Activated CD4-positive, alpha-beta T cell treated with anti-CD3 and anti-CD28 coated beads, Interleukin-2, amount 10 ng/mL, durations not matched to agents 24 days and 14 days (primary cell): ENCODE measurements around the gene LRRC55. TPM values are rescaled to one million over a fixed set of nuclear protein-coding genes. Genes with fewer than 3 reads are reported as not detected.

Experiments used
- DNase-seq: peaks from one replicate; pipeline ENCODE4 v3.0.0; 2022
- H3K27ac Mint-ChIP-seq: one replicate; pipeline ENCODE4 v1.8.0; 2022; ENCODE audit warnings: mild to moderate bottlenecking, mixed read lengths
- H3K27me3 Mint-ChIP-seq: one replicate; pipeline ENCODE4 v1.8.0; 2022; ENCODE audit warnings: mixed read lengths
- H3K36me3 Mint-ChIP-seq: one replicate; pipeline ENCODE4 v1.8.0; 2022; ENCODE audit warnings: low read depth, mild to moderate bottlenecking, mixed read lengths
- H3K4me1 Mint-ChIP-seq: one replicate; pipeline ENCODE4 v1.8.0; 2021; ENCODE audit warnings: mixed read lengths
- H3K4me3 Mint-ChIP-seq: one replicate; pipeline ENCODE4 v1.8.0; 2022; ENCODE audit warnings: mild to moderate bottlenecking, moderate library complexity, mixed read lengths
- H3K9me3 Mint-ChIP-seq: one replicate; pipeline ENCODE4 v1.8.0; 2021; ENCODE audit warnings: mixed read lengths
- intact Hi-C: fragments of 100-400 bp; cut with micrococcal nuclease; formaldehyde crosslinking; loops from one replicate; pipeline ENCODE4 v1.15.1; 2023
- total RNA-seq: library from RNA; stranded (reverse); gene quantifications from 2 replicates; pipeline ENCODE4 v1.2.3, GENCODE V29; 2022

The LRRC55 gene
- total RNA-seq, 1 donor from 2014 or later = not detected

DNA sequence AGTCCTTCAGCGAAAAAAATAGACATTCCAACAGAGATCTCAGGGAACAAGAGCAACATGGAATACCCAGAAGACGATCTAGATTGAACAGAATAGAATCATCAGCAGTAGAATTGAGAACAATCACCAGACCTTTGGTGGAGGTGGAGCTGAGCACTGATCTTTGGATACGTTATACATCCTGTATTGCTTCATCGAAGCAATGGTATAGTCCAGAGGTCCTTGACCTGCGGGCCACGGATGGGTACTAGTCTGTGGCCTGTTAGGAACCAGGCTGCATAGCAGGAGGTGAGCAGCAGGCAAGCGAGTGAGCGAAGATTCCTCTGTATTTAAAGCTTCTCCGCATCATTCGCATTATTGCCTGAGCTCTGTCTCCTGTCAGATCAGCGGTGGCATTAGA lies 17.6 kb downstream of the LRRC55 start:
- Mint-ChIP-seq H3K4me1 (no peaks in the 10 kb centered on the region), H3K9me3 (no peaks in the 10 kb centered on the region), H3K4me3 (no peak overlapping the region), H3K36me3 (no peaks in the 10 kb centered on the region), H3K27ac (no peak overlapping the region), H3K27me3 (peaks cover 3% of the 10 kb centered on the region)
- DNase-seq = no peak
- intact Hi-C loops = no loop called here

DNA sequence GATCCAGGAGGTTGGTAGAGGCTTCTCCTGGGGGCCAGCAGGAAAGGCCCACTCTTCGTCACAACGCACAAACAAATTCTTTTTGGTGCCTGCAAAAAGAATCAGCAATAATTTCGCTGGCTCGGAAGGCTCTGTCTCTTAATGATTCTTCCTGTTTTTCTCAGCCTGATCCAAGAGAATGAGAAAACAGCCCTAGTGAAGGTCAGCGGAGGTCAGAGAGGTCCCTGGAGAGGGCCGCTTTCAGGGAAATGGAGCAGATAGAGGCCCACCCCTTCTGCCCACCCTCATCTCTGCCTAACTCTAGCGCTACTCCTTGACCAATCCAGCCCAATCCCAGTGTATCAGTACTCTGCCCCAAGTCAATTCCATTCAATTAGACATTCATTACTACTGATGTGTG lies 19.2 kb downstream of the LRRC55 start:
- Mint-ChIP-seq H3K4me3 (no peak overlapping the region), H3K9me3 (no peaks in the 10 kb centered on the region), H3K27ac (no peak overlapping the region), H3K4me1 (no peaks in the 10 kb centered on the region), H3K27me3 (peaks cover 6% of the 10 kb centered on the region), H3K36me3 (no peaks in the 10 kb centered on the region)
- intact Hi-C loops = no loop called here
- DNase-seq = no peak

DNA sequence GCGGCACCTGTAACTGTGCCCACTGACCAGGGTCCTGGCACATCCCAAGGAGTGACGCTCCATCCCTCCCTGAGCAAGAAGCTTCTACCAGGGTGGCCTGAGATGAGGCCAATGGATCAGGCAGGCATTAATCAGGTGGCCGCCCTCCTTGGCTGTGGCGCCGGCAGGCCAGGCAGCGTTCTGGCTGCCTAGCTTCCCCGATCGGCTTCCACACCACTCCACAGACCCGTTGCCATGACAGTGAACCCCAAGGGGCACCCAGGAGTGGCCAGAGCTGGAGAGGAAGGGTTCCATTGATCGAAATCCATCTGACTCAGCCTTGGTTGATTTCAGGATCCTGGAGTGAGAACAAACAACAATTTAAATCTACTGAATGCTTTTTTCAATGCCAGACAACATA lies 20.5 kb downstream of the LRRC55 start:
- Mint-ChIP-seq H3K27me3 (peaks cover 6% of the 10 kb centered on the region), H3K36me3 (no peaks in the 10 kb centered on the region), H3K4me1 (no peaks in the 10 kb centered on the region), H3K4me3 (no peak overlapping the region), H3K9me3 (no peaks in the 10 kb centered on the region), H3K27ac (no peak overlapping the region)
- no peak for DNase-seq
- intact Hi-C loops = no loop called here

DNA sequence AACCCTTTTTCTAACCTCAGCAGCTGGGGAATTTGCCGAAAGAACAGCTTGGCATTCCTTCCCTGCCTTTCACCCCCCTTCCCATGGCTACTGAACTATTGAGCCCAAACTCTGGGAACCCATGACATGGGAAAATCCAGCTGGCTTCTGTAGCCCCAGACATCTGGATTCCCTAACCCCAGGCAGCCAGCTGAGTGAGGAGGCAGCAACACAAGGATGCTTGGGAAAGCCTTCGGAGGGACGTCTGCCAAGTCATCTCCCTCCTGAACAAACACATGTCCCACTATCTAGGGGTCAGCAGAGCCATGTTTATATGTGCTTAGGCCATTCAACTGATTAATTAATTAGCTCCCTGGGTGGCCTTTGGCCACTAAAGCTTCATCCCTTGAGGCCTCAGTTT lies 21.6 kb downstream of the LRRC55 start:
- no peak for DNase-seq
- intact Hi-C loops = no loop called here
- H3K9me3 Mint-ChIP-seq = no peaks in the 10 kb centered on the region
- no peak overlapping the region for H3K4me3 Mint-ChIP-seq
- no peaks in the 10 kb centered on the region for H3K4me1 Mint-ChIP-seq
- H3K27ac Mint-ChIP-seq = no peak overlapping the region
- no peaks in the 10 kb centered on the region for H3K36me3 Mint-ChIP-seq
- peaks cover 8% of the 10 kb centered on the region for H3K27me3 Mint-ChIP-seq

DNA sequence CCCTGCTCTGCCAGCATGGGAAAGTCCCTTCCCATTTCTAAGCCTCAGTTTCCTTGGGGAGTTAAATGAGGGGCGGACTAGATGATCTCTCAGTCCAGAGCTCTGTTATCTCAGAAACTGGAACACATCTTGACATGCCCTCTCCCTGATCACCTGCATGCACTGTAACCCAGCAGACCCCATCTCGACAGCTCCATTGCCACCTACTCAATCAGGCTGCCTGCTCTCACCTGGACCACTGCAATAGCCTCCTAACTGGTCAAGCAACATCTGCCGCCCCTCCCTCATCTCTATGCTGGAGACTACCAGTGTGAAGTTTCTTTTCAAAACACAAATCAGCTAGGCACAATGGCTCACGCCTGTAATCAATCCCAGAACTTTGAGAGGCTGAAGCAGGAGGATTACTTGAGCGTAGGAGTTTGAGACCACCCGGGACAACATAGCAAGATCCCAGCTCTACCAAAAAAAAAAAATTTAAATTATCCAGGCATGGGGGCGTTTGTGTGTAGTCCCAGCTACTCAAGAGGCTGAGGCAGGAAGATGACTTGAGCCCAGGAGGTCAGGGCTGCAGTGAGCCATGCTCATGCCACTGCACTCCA lies 22.2 kb downstream of the LRRC55 start:
- Mint-ChIP-seq H3K27ac (no peak overlapping the region), H3K27me3 (peaks cover 8% of the 10 kb centered on the region), H3K4me3 (no peak overlapping the region), H3K36me3 (no peaks in the 10 kb centered on the region), H3K4me1 (no peaks in the 10 kb centered on the region), H3K9me3 (no peaks in the 10 kb centered on the region)
- intact Hi-C loops = no loop called here
- no peak for DNase-seq

DNA sequence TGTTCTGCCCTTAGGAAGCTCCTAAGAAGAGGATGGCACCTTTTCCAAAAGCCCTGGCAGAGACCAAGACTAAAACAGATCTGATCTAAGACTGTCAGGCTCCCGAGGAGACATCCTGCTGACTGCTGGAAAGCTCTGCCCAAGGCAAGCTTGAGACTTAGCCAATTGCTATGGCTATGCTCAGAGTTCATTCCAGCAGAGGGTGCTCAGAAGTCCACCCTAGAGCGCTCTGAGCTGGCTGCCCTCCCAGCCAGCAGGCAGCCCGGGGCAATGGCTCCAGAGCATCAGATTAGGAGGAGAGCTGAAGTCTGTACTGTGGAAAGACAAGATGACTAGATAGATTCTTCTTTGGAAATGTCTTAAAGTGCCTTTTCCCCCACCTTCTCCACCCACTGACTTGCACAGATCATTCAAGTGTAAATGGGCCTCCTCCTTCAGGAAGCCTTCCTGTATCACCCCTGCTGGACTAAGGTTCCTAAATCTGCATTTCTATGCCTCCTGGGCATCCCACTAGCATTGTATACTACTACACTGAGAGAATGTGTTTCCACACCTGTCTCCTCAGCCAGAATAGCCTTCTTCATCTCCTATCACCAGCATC lies 23.4 kb downstream of the LRRC55 start:
- Mint-ChIP-seq H3K27ac (no peak overlapping the region), H3K36me3 (no peaks in the 10 kb centered on the region), H3K4me1 (no peaks in the 10 kb centered on the region), H3K4me3 (no peak overlapping the region), H3K27me3 (peaks cover 8% of the 10 kb centered on the region), H3K9me3 (no peaks in the 10 kb centered on the region)
- no peak for DNase-seq
- intact Hi-C loops = no loop called here

DNA sequence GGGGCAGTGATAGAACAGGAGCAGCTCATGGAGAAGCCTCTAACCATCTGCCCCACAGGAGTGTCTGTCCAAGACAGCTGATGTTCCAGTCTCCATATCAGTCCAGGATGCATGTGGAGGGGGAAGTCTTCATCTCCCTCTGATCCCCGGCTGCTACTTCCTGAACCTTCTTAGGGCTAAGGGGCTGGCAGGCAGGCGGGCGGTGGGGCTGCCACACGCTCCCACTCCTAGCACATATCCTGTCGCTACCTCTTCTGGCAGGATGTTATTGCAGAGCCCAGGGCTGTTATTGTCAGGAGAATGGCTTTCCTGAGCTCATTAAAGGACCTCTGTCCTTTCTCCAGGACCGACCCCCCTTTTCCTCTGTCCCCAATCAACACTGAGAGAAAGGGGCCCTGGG lies 25.4 kb downstream of the LRRC55 start:
- no peak overlapping the region for H3K4me3 Mint-ChIP-seq
- peaks cover 5% of the 10 kb centered on the region for H3K27me3 Mint-ChIP-seq
- H3K36me3 Mint-ChIP-seq = no peaks in the 10 kb centered on the region
- no peak overlapping the region for H3K27ac Mint-ChIP-seq
- no peak for DNase-seq
- intact Hi-C loops = no loop called here
- no peaks in the 10 kb centered on the region for H3K9me3 Mint-ChIP-seq
- no peaks in the 10 kb centered on the region for H3K4me1 Mint-ChIP-seq

DNA sequence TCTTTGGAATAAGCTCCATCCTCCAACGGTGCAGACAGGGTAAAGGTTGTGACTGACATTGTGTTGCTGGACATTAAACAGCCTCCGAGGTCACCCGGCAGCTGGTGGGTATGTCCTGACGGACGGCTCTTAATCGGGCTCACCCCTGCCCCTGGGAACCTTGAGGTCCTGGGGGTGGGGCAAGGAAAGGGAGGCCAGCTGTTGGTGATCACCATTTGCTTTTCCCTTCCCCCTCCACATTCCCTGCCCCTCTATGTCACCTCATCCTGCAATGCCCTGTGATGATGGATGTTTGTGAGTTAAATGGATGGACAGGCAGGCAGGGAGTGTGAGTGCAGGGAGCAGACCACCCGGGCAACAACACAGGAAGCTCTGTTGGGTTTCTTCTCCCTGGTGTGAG lies 29.0 kb downstream of the LRRC55 start:
- Mint-ChIP-seq H3K9me3 (no peaks in the 10 kb centered on the region), H3K4me1 (no peaks in the 10 kb centered on the region), H3K4me3 (no peak overlapping the region), H3K36me3 (no peaks in the 10 kb centered on the region), H3K27ac (no peak overlapping the region), H3K27me3 (peaks cover 2% of the 10 kb centered on the region)
- intact Hi-C loops = no loop called here
- DNase-seq = no peak

DNA sequence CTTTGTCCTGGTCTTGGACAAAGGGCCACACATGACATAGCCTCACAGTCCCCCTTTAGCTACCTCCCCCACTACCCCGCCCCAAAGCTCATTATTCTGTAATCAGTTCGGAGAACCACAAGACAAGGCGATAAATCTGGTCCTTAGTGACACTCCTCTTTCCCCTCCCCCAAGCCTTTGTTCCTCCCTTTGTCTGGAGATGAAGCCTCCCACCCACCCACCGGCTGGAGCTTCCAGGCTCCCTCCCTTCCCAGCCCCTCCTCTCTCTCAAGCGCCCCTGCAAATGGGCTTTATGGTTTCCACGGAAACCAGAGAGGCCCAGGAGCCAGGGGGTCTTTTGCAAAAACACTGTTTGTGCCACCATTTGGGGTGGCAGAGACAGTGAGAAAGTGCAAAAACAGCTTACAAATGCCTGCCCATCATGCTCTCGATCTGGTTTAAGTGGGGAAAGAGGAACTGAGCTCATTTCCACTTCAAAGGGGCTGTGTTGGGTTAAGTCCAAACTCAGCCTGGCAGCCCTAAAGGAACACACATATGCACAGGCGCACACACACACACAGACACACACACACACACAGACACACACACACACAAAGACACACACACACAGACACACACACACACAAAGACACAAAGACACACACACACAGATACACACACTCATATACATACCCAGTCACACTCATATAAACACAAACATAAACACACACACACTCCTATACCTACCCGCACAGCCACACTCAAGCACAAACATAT lies 31.8 kb downstream of the LRRC55 start:
- no peaks in the 10 kb centered on the region for H3K36me3 Mint-ChIP-seq

DNA sequence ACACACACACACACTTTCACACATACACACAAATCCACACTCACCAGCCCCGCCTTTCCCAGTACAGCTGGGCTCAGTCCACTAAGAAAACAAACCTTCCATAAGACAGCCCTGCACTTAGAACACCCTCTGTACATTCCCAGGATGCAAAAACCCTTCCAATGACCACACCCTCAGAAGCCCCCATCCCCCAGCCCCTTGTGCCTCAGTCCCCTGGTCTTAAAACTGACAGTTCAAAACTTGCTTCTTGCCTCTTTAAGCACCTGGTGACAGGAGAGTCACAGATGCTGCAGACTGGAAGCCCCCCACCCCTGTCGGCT lies 32.3 kb downstream of the LRRC55 start:
- Mint-ChIP-seq H3K4me3 (no peak overlapping the region), H3K36me3 (no peaks in the 10 kb centered on the region), H3K27ac (no peak overlapping the region), H3K4me1 (no peaks in the 10 kb centered on the region), H3K9me3 (no peaks in the 10 kb centered on the region), H3K27me3 (peaks cover 3% of the 10 kb centered on the region)
- intact Hi-C loops = no loop called here
- DNase-seq = no peak

More for the DNA sequence above, 31.8 kb downstream of the LRRC55 start:
- intact Hi-C loops = no loop called here
- H3K4me1 Mint-ChIP-seq = no peaks in the 10 kb centered on the region
- H3K27ac Mint-ChIP-seq = no peak overlapping the region
- no peak for DNase-seq
- H3K4me3 Mint-ChIP-seq = no peak overlapping the region
- H3K9me3 Mint-ChIP-seq = no peaks in the 10 kb centered on the region
- peaks cover 3% of the 10 kb centered on the region for H3K27me3 Mint-ChIP-seq

DNA sequence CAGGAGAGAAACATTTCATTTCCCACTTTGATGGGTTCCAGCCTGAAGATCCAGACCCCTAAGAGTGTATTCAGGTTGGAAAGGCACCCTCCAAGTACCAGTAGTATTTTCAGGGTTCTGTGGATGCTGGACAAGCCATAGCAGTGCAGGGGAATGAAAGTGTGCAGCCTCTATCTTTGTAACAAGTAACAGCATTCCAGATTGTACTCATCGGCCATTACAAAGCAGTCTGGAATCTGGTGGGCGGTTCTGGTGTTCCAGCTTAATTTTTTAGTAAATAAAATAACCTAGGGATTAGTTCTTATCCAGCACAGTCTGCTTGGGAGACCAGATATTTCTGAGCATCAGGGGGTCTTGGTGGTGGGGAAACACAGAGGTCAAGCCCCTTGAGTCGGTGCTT lies 32.7 kb downstream of the LRRC55 start:
- Mint-ChIP-seq H3K27me3 (peaks cover 3% of the 10 kb centered on the region), H3K36me3 (no peaks in the 10 kb centered on the region), H3K4me1 (no peaks in the 10 kb centered on the region), H3K4me3 (no peak overlapping the region), H3K27ac (no peak overlapping the region), H3K9me3 (no peaks in the 10 kb centered on the region)
- intact Hi-C loops = no loop called here
- no peak for DNase-seq

DNA sequence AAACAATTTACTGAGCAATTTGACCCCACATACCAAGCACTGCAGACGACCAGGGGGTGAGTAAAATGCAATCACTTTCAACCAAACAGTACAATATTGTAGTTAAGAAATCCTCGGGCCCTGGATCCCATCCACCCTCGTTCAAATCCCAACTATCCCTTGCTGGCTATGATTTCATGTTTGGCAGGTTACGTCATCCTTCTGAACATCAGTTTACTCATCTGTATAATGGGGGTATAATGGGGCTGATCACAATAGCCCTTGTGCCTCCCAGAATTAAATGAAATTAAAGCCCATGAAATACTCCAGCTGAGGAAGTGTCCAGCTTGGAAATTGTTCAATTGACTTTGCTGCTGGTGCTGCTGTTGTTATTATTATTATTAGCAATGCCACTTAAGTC lies 34.7 kb downstream of the LRRC55 start:
- Mint-ChIP-seq H3K27ac (no peak overlapping the region), H3K27me3 (peaks cover 3% of the 10 kb centered on the region), H3K4me3 (no peak overlapping the region), H3K36me3 (no peaks in the 10 kb centered on the region), H3K9me3 (no peaks in the 10 kb centered on the region), H3K4me1 (no peaks in the 10 kb centered on the region)
- intact Hi-C loops = no loop called here
- DNase-seq = no peak

DNA sequence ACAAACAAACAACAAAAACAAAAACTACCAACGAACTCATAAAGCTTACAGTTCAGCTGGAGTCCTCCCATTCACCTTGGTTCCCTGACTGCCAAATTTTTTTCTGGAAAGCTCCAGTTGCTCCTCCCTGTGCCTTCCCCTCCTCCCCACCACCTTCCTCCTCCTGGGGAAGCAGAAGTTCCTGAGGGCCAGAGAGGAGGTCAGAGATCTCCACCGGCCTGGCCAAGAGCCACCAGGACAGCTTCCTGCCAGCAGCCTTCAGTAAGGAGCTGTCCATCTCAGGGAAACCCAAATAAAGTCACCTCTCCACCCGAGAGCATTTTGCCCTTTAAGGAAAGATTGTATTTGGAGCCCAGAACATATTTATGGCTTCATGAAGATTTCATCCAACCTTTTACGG lies 35.3 kb downstream of the LRRC55 start:
- no peaks in the 10 kb centered on the region for H3K4me1 Mint-ChIP-seq
- peaks cover 3% of the 10 kb centered on the region for H3K27me3 Mint-ChIP-seq
- no peaks in the 10 kb centered on the region for H3K9me3 Mint-ChIP-seq
- intact Hi-C loops = no loop called here
- no peaks in the 10 kb centered on the region for H3K36me3 Mint-ChIP-seq
- no peak overlapping the region for H3K4me3 Mint-ChIP-seq
- H3K27ac Mint-ChIP-seq = no peak overlapping the region
- DNase-seq = no peak

DNA sequence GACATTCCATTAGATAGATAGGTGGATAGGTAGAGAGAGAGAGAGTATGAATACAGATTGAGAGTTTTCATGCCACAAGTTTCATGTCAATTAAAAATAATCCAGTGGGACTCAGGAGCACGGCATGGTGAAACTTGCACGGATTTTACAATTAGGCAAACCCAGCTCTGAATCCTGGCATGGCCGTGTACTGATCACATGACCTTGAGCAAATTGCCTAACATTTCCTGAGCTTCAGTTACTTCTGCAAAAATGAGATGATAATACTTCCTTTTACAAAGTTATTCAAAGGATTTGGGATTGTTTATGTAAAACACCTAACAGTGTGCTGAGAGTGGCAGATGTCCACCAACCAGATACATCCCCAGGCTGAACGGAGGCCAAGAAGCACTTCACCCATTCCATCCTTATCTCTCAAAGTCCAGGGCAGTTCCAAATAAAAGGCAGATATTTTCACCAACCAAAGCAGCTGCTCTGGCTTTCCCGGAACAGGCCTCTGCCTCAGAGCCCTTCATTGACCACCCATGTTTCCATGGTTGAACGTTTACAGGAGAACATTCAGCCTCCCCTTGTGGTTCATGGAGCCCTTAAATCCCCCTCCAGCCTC lies 37.4 kb downstream of the LRRC55 start:
- H3K27me3 Mint-ChIP-seq = peaks cover 3% of the 10 kb centered on the region

More for the DNA sequence above, 37.4 kb downstream of the LRRC55 start:
- Mint-ChIP-seq H3K27ac (no peak overlapping the region), H3K9me3 (no peaks in the 10 kb centered on the region), H3K4me1 (no peaks in the 10 kb centered on the region), H3K4me3 (no peak overlapping the region), H3K36me3 (no peaks in the 10 kb centered on the region)
- intact Hi-C loops = no loop called here
- DNase-seq = no peak
